NCI-H2196 (cell line): ENCODE results near the gene IL17RA.
A peak's percentile ranks its signal among the peaks of the same experiment; 100 is the strongest.

Experiments
- DNase-seq: peaks from one replicate; lab custom pipeline; 2025; ENCODE audit not compliant: unreplicated experiment; lab: John Stamatoyannopoulos, UW

Gene IL17RA

DNA sequence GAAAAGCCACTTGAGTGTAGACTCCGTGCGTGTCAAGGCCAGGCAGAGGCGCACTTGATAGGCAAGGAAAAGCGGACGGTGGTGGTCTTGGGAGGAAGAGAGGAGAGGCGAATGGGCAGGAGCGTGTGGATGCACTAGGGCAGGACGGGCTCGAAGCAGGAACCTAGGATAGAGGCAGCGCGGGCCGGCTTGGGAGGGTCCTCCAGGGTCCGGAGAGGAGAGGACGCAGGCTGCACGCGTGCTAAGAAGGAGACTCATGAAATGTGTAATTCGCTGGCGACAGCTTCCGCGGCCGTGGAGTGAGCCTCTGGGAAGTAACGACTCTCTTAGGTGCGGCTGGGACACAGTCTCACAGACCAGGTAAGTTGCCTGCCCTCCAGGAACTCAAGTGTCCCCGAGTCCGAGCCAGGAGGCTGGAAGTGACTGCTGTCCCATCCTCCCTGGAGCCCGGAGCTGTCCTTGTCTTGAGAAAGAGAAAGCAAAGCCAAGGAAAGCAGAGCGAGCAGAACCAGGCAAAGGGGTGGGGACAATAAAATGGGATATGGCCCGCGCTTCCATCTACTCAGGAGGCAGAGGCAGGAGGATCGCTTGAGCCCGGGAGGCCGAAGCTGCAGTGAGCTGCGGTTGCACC is 874 bp upstream of the IL17RA start:
- no peak for DNase-seq

DNA sequence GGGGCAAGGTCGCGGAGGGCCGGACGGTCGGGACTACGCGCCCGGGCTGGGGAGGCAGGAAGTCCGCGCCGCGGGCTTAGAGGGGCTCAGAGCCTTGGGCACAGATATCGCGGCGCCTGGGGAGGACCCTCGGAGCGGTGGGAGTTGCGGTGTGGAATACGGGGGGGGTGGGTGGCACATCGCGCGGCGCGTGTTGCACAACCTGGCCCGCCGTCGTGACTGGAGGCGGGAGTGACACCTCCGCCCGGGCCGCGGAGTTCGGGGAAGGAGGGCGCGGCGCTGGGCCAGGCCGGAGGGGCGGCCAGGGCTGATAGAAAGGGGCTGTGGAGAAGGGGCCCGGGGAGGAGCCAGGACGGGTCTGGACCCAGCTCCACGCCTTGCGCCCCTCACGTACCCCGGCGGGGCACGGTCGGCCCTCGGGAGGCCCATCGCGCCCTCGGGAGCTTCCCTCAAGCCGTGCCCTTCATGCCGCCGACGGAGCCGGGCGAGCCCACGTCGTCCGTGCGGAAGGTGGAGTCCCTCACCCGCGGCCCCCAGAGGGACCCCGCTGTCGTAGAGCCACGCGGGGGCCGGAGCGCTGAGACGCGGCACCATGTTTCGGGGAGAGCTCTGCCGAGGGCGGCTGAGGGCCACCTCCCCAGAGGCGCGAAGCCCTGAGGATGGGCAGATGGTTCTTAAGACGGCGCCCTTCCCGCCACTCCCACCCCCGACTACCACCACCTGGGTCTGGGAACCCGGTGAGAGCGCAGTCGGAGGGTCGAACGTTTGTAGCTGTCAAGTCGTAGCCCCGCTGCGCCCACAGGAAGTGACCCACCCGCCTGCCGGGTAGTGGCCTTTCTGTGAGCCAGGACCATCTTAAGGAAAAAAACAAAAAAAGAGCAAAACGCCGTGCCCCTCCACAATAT is 729 bp downstream of the IL17RA start:
- no peak for DNase-seq

DNA sequence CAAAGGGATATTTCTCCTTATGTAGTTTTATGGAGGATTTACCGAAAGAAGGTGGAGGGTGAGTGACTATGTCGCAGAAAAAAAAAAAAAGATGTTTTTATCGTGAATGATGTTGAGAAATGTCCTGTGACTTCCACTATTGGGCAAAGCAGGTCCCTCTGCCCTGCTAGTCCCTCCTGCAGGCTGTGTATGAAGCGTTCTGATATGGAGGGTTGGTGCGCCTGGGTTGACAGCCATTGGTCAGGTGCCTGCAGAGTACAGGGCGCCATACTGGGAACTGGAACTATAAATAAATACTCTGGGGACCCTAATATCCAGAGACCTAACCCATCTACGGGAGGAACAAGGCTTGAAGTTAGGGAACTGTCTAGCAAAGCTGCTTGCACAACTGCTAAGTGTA is 1.5 kb downstream of the IL17RA start:
- no peak for DNase-seq

DNA sequence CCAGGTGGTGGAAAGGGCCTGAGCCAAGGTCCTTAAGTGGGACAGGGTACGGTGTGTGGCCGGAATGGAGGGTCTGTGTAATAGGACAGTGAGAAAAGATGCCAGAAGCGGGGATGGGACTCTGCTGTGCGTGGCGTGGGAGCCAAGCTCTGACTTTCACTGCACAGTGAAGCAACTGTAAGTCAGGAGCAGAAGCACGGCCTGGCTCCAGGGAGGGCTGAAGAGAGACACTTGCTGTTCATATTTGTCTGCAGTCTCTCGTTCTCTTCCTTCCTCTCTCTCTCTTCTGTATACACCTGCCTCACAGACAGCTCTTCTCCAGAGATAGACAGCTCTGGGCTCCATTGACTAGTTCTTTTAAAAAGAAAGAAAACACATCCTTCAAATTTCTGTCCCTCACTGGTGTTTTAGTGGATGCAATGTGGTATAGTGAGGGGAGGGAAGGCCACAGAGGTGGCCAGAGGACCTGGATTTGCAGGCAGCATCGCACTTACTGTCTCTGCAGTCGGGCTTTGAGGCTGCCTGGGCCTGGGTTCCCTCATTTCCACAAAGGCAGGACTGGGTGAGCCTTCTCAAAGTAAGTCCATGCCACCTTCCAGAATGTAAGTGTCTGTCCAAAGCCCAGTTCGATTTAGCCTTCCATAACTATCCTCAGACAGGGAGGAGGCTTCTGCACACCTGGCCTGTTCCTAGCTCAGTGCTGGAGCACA is 2.1 kb downstream of the IL17RA start:
- DNase-seq = no peak

DNA sequence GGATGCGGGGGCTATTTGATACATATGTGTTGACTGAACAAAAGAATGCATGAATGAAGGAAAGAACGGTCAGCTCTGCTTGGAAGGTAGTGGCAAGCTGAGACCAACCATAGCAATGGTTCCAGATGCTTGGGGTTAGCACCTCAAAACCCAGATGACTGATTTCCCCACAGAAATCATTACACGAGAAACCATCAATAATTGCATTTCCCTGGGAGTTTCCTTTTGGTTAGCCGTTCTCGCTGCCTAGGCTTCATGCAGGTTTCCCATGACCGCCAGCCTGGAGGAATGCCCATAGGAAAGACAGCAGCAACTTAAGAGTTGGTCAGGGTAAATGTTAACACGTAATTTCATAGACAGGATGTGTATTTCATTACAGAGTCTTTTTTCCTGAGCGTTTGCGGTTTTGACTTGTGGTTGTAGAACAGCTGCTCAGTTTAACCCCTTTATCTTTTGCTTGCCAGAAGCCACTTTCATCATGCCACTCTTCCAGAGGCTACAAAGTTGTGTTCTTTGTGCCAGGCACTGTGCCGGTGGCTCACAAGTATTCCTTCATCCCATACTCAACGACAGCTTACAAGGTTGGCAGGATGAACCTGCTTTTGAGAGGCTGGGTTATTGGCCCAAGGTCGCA is 2.8 kb downstream of the IL17RA start:
- DNase-seq = peak; percentile 26

DNA sequence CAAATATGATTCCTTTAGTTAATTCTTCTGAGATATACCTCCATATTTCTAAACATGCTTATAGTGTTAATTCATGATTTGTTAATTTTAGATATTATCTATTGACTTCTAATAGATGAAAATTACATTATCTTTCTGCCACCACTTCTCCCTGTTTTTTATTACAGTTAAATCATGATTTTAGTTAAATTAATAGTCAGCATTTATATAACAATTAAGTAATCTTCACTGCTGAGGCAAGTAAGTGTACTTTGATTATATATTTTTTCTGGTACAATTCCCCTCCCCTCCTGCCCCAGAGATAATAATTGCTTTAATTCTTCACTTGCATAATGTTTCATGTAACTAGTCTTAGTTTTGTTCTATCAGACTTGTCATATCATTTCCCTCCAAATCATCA is 5.8 kb downstream of the IL17RA start:
- DNase-seq = no peak

DNA sequence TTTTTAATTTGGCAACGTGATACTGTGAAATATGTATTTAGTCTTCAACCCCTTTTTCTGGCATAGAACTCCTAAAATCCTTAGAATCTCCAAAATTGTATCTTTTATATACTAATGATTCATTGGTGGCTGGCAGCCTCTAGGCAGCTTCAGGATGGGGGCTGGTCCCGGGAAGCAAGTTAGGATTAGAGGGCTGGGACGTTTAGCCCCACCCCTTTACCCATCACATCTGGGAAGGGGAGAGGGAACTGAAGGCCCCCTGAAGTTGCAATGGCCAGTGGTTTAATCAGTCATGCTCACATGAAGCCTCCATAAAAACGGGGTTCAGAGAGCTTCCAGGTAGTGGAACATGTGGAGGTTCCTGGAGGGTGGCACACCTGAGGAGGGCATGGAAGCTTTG is 7.1 kb downstream of the IL17RA start:
- DNase-seq = no peak

DNA sequence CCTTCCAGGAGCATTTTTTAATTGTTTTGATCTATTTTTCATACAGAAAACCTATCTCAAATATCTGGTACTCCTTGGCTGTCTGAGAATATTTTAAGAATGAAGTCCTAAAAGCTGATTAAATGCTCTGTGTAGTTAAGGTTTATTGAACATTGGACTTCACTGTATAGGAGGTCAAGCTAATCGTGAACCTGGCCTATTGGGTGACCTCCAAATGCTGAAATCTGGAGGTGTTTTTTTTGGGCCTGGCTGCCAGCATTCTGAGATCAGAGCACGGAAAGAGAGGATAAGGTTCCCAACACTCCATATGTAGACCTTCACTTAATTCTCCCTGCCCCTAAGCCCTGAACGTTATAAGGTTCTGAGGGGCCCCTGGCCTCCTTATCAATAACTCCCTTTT is 8.3 kb downstream of the IL17RA start:
- DNase-seq = no peak

DNA sequence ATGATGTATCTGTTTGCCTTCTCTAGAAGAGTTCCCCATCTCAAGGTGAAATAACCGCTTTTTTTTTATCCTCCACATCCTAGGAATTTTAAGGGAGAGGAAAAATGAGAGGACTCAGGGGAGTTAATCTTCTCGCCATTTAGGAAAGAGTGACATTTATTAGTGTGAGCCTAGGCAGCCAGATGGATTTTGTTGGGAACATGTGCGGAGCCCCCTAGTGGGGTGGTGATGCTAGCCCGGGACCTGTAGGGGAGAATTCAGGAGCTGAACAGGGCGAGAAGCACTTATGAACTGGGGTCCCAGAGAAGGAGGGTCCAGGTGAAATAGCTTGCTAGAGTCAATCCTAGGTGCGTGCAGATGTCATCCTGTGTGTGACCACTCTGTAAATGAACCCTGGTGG is 10.7 kb downstream of the IL17RA start:
- no peak for DNase-seq

DNA sequence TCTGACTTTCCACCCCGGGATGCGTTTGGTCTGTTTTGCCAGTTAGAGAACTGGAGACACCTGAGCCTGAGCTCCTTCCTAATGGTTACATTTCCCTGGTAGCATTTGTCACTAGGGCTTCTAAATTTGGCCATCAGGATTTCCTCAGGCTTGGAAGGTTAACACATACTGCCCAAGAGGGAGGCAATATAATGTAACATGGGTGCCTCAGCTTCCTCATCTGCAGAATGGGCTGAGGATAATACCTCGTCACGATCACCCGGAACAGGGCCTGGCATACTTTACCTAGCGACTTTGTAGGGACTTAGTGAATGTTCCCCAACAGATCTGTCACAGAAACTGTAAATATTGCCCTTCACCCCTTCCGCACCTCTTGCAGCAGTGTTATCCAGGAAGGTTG is 11.3 kb downstream of the IL17RA start:
- DNase-seq = no peak

DNA sequence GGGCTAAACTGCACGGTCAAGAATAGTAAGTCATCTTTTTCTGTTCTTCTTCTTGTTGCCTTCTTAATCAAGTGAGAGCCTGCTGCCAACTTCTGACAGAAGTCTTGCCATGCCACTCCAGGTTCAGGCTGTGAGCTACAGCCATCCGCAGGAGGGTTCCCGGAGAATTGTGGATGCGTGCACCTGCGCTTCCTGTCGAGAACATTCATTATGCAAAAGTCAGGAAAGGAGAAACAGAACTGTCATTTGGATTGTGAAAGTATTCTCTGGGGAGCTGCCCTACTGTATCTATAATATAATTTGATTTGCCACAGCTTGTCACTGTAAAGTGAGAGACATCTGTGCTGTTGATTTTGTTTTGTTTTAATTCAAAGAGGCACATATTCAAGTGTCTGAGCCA is 12.3 kb downstream of the IL17RA start:
- DNase-seq = no peak

DNA sequence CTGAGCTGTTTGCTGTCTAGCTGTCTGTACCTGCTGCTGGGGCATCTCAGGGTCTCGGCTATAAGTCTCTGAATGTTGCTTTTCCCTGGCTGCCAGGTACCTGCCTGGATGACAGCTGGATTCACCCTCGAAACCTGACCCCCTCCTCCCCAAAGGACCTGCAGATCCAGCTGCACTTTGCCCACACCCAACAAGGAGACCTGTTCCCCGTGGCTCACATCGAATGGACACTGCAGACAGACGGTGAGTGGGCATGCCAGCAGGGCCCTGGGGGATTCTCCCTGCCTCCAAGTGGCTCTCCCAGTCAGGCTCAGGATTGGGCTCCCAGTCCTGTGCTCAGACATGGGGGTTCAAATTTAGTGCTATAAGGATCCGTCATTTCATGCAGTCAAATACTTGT is 12.9 kb downstream of the IL17RA start:
- DNase-seq = no peak

DNA sequence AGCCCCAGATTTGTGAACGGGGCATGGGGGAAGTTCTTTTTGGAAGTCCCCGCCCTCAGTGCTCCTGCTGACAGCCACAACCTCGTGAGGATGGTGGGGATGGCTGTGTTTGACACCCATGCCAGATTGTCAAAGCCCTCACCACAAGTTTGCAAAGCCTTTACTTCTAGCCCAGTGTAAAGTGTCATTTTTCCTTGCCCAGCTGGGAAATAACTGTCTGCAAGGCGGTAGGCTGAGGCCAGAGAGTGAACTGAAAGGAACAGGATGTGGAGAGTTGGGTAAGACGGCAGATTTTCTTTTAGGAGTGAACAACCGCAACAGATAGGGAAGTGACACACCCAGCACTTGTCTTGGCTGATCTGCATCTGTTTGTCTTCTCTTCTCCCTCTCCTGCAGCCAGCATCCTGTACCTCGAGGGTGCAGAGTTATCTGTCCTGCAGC is 13.6 kb downstream of the IL17RA start:
- DNase-seq = no peak

DNA sequence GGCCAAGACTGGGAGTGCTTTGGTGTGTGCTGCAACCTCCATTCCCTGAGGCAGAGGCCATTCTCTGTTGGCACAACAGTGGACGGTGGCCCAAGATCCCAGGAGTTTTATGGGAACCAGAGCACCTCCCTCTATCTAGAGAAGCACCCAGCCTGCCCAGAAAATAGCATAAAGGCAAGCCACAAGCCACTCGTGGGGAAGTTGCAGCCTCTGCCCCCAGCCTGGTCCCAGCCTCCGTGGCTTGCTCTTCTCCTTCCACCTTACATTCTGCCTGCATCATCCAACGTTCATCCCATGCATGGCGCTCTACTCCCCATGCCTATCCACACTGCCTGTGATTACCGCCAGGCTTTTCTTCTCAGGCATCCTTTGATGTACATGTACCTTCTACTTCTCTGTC is 15.8 kb downstream of the IL17RA start:
- DNase-seq = no peak

DNA sequence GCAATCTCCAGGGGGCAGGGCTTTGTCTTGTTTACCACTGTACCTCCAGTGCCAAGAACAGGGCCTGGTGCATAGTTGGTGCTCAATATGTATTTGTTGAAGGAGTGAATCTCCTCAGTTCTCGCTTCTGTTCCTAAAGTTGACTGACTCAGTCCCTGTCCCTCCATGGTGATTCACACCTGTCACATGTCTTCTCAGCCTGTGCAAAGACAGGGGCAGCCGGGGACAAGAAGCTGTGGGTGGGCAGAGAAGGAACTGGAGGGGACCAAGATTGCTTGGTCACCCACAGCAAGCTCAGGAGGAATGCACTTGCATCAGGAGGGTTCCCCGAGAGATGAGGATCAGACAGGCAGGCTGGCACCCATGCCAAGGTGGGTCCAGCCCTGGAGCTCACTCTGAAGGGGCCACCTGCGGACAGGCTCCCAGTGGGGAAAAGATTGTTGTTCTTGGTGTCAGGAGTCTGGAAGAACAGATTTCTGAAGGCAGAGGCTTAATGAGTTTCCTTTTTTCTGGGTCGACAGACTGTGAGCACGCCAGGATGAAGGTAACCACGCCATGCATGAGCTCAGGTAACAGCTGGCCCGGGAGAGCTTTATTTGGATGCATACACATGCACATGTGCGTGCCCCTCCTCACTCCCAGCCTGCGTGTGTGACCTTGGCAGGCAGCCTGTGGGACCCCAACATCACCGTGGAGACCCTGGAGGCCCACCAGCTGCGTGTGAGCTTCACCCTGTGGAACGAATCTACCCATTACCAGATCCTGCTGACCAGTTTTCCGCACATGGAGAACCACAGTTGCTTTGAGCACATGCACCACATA is 16.9 kb downstream of the IL17RA start:
- no peak for DNase-seq

DNA sequence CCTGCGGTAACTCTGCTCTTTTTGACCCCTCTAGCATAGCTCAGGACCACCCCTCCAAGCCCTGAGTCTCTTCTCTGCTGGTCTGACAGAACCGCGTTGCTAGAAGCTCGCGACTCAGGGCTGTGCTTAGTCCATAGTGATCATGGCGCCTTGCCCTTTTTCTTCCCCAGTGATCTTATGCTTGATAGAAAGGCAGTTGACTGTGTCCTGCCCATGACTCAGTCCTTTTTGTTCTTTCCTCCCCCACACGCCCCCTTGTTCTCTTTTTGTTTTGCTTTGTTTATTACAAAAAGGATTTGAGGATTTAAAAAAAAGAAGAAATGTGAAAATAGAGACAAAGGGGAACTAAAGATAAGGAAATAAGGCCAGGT is 17.5 kb downstream of the IL17RA start:
- DNase-seq = no peak

DNA sequence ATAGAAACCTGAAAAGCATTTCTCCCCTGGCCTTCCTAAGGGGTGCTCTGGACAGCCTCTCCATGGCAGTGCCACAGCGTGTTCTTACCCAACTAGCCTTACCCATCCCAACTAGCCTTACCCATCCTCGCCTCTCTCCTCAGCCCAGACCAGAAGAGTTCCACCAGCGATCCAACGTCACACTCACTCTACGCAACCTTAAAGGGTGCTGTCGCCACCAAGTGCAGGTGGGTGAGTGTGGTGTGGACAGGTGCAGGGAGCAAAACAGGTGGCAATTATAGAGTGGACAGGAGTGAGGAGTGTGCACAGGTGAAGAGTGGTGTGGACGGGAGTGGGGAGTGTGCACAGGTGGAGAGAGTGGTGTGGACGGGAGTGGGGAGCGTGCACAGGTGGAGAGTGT is 18.6 kb downstream of the IL17RA start:
- DNase-seq = no peak

DNA sequence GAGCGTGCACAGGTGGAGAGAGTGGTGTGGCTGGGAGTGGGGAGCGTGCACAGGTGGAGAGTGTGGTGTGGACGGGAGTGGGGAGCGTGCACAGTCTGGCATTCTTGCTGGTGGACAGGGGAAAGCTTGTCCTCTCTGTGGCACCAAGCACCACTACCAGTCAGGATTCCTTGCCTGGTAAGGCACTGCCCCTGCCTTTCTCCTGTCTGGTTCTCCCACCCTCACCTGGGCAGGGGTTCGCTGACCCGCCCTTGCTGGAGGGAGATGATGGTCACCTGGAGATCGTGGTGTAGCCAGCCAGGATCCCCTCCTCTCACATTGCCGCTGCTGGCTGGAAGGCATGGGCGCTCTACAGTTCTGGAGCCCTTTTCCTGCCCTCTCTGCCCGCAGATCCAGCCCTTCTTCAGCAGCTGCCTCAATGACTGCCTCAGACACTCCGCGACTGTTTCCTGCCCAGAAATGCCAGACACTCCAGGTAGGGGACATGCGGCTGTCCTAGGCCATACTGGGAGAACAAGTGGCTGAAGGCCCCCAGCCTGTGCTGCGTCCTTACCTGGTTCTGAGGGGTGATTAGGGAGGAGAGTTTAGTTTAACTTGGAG is 19.6 kb downstream of the IL17RA start:
- DNase-seq = no peak

DNA sequence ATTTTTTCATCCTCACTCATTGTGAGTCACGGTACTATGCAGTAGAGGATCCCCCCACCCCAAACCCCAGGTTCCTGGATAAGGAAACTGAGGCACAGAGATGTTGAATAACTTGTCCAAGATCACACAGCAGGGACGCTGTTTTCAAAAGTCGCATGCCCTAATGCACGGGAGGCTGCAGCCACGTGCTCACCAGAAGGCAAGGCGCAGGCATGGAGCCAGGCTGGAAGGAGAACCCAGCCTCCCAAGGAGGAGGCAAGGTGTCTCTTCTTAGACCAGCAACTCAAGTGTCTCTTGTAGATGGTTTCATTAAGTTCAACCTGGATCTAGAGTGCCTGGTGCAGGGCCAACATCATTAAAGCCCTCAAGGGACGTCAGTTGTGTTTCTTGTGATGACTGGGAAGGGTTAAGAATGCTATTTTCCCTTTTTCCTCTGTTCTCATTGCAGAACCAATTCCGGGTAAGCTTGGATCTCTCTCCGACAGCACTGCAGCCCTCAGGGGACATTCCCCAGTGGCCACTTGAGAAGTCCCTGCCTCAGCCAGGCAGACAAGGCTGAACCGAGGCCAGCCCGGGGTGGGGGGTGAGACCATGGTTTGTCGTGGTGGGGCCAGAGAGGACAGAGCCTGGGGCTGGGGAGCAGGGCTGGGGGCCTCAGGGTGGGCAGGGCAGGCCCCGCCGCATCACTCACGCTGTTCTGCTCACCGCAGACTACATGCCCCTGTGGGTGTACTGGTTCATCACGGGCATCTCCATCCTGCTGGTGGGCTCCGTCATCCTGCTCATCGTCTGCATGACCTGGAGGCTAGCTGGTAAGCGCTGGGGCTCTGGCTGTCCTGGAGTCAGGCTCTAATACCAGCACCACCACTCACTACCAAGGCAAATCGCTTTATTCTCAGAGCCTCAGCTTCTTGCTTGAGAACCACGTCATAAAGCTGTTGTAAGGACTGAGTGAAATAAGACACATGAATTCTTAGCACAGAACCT is 20.6 kb downstream of the IL17RA start:
- no peak for DNase-seq
